Lower lobe of right lung (tissue), 2 donors: ENCODE data around the gene SIGLEC6. TPM values are rescaled to one million over a fixed set of nuclear protein-coding genes. Genes with fewer than 3 reads are reported as not detected.

Experiments used
- ATAC-seq, 2 donors: fragments of 200-7000 bp; cut with Tn5 transposase; one replicate each; pipeline ENCODE4 v1.9.1; 2020 to 2022; ENCODE audit warnings: mild to moderate bottlenecking in 2 of 2, moderate library complexity in 2 of 2
- DNase-seq: peaks from one replicate; pipeline ENCODE4 v3.0.0-alpha.2; 2020
- H3K27ac ChIP-seq: fragments of 200-600 bp; one replicate; pipeline ENCODE4 v1.8.0; 2022
- H3K27me3 ChIP-seq: fragments of 200-600 bp; one replicate; pipeline ENCODE4 v1.8.0; 2022; ENCODE audit warnings: low read depth
- H3K36me3 ChIP-seq: fragments of 200-600 bp; one replicate; pipeline ENCODE4 v1.8.0; 2022; ENCODE audit warnings: mild to moderate bottlenecking
- H3K4me1 ChIP-seq: fragments of 200-600 bp; one replicate; pipeline ENCODE4 v1.8.0; 2022
- H3K4me3 ChIP-seq: fragments of 200-600 bp; one replicate; pipeline ENCODE4 v1.8.0; 2022; ENCODE audit warnings: mild to moderate bottlenecking
- H3K9me3 ChIP-seq: fragments of 200-600 bp; one replicate; pipeline ENCODE4 v1.8.0; 2022
- intact Hi-C: fragments of 100-400 bp; cut with DNase I; formaldehyde crosslinking; loops from one replicate; pipeline ENCODE4 v1.11.0; 2022
- total RNA-seq: library from RNA; stranded (reverse); fragmentation: NEBNext Ultra II Directional; extraction: Animal tissue kit (Norgen Biotek cat#: 25700); gene quantifications from one replicate; pipeline ENCODE4 v1.2.1, GENCODE V29; 2021
- TF ChIP-seq, protein P1 (sequence below): fragments of 200-600 bp; IDR thresholded peaks from one replicate; pipeline ENCODE4 v1.8.0; 2022; ENCODE audit warnings: antibody characterized with exemption, mild to moderate bottlenecking
- donor health status: DM: no; HTN: yes; CAD: no; lungs with severe emphysema.

The SIGLEC6 gene
- total RNA-seq, 1 donor from 2014 or later = 6.5 TPM

DNA sequence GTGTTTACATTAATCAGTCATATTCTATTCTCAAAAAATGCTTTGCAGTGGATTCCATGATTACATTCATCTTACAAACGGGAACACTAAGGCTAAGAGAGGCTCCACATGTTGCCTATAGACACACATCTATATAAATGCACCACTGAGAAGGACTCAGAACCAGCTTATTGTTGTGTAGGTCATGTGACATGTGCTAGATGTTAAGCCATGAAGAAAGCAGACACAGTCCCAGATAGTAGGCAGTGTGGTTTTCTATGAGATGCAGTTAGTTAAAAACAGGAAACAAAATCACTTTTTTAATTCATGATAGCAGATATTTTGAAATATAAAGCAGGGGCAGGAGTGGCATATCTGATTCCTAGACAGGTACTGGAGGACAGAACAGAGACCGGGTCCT lies 10.7 kb downstream of the SIGLEC6 start:
- peaks cover 8% of the 10 kb centered on the region for H3K27me3 ChIP-seq
- H3K36me3 ChIP-seq = no peaks in the 10 kb centered on the region
- no peaks in the 10 kb centered on the region for H3K4me1 ChIP-seq
- DNase-seq (no peak), ATAC-seq (no peak)
- no peak overlapping the region for H3K27ac ChIP-seq
- no peak overlapping the region for H3K4me3 ChIP-seq
- TF ChIP-seq, protein P1, sequence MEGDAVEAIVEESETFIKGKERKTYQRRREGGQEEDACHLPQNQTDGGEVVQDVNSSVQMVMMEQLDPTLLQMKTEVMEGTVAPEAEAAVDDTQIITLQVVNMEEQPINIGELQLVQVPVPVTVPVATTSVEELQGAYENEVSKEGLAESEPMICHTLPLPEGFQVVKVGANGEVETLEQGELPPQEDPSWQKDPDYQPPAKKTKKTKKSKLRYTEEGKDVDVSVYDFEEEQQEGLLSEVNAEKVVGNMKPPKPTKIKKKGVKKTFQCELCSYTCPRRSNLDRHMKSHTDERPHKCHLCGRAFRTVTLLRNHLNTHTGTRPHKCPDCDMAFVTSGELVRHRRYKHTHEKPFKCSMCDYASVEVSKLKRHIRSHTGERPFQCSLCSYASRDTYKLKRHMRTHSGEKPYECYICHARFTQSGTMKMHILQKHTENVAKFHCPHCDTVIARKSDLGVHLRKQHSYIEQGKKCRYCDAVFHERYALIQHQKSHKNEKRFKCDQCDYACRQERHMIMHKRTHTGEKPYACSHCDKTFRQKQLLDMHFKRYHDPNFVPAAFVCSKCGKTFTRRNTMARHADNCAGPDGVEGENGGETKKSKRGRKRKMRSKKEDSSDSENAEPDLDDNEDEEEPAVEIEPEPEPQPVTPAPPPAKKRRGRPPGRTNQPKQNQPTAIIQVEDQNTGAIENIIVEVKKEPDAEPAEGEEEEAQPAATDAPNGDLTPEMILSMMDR = no peak
- intact Hi-C loops = no loop called here
- no peaks in the 10 kb centered on the region for H3K9me3 ChIP-seq

DNA sequence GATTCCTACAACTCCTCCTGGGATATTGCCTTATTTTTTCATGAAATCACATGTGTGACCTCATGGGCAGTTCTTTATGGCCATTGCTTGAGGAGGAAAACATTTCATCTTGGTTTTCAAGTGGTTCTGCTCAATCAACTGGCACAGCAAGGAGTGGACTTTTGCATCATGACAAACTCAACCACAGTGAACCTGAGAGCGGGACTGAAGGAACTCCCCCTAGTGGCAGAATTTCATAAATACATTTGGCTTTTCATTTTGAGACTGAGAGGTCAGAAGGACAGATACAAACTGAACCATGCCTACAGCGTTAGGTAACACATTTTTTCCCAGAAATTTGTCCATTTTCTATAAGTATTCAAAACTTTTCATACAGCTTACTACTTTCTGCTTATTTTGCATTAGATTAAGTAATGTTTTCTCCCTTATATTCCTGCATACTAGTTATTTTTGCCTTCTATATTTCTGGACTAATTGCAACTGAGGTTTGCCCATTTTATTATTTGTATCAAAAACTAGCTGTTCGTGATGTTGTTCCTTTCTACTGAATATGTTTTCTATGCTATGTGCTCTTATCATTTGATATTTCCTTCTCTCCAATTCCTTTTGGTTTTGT lies 16.5 kb downstream of the SIGLEC6 start:
- H3K36me3 ChIP-seq = no peaks in the 10 kb centered on the region
- no peak overlapping the region for H3K4me3 ChIP-seq
- ATAC-seq (peak; percentile 53 to 64), DNase-seq (no peak)
- intact Hi-C loops = no loop called here
- no peak overlapping the region for H3K27ac ChIP-seq
- H3K27me3 ChIP-seq = peaks cover 4% of the 10 kb centered on the region
- TF ChIP-seq, protein P1 = peak; percentile 79
- no peaks in the 10 kb centered on the region for H3K9me3 ChIP-seq
- no peaks in the 10 kb centered on the region for H3K4me1 ChIP-seq

DNA sequence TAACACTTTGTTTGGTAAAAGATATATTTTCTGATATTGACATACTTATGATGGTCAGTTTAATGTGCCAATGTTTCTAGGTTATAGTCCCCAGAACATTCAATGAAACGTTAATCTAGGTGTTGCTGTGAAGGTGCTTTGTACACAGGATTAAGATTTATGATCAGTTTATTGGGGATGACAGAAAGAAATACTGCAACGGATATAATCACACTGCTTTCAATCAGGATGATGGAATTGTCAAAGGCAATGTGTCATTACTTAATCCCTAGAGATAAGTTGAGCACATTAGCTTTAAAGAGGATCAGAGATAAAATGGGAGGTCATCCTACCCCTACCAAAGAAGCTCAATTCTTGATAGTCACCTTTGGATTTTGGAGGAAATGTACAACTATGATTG lies 17.5 kb downstream of the SIGLEC6 start:
- no peaks in the 10 kb centered on the region for H3K36me3 ChIP-seq
- intact Hi-C loops = no loop called here
- H3K4me1 ChIP-seq = no peaks in the 10 kb centered on the region
- ATAC-seq (no peak), DNase-seq (no peak)
- H3K4me3 ChIP-seq = no peak overlapping the region
- no peaks in the 10 kb centered on the region for H3K27me3 ChIP-seq
- H3K27ac ChIP-seq = no peak overlapping the region
- H3K9me3 ChIP-seq = no peaks in the 10 kb centered on the region
- TF ChIP-seq, protein P1 = no peak

DNA sequence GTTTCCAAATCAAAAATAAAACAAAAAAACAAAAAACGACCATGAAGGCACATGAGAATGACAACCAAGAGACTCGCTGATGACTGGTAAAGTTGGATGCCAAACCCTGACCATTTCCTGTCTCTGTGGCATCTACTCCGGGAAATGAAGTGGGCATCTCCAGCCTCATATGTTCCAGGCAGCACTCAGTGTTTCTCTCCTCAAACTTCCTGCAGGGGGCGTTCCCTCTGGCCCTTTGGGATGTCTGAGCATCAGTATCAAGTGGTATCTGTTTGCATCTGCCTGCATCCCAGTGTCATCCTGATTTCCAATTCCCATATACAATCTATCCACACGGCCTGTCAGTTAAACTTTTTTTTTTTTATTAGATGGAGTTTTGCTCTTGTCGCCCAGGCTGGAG lies 20.1 kb downstream of the SIGLEC6 start:
- no peak for DNase-seq
- intact Hi-C loops = no loop called here

DNA sequence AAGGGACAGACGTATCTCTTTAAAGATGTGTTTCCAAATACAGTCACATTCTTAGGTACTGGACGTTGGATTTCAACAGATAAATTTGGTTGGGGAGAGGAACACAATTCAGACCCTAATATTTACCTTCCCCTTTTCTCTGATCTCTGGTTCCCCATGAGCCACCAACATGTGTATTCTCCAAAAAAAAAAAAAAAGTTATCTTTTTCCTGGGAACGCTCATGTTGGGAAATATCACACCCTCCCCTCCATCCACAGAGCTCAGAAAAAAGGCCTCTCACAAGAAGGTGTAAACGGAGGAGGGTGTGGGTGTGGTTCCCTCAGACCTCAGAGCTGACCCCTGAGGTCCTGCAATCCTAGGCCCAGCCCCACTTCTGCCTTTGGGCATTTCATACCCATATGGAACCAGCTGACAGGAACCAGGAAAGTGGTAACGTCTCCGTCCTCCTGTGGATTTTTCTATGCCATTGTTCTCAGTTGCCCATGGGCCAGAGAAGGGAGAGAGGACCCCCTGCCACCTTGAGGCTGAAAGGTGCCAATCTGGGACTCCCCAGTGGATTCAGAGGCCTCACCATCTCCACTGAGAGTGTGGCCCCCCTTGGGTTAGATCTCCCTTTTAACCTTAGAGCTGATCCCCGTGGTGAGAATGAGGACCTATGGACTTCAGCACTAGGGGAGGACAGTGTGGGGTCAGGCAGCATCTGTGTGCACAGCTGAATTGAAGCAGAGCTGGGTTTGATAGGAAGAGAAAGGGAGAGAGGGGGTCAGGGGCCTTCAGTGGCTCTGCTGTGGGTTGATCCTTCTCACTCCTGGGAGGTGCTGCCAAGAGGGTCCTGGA lies 21.4 kb downstream of the SIGLEC6 start:
- intact Hi-C loops = no loop called here
- TF ChIP-seq, protein P1 = no peak
- DNase-seq (no peak), ATAC-seq (no peak)
- H3K9me3 ChIP-seq = no peaks in the 10 kb centered on the region
- H3K4me1 ChIP-seq = peaks cover 9% of the 10 kb centered on the region
- H3K36me3 ChIP-seq = no peaks in the 10 kb centered on the region
- H3K4me3 ChIP-seq = no peak overlapping the region
- no peaks in the 10 kb centered on the region for H3K27me3 ChIP-seq
- no peak overlapping the region for H3K27ac ChIP-seq

More for the DNA sequence above, 20.1 kb downstream of the SIGLEC6 start:
- no peak overlapping the region for H3K4me3 ChIP-seq
- ATAC-seq = no peak
- TF ChIP-seq, protein P1 = no peak
- H3K27ac ChIP-seq = no peak overlapping the region
- peaks cover 9% of the 10 kb centered on the region for H3K4me1 ChIP-seq
- H3K36me3 ChIP-seq = no peaks in the 10 kb centered on the region
- no peaks in the 10 kb centered on the region for H3K9me3 ChIP-seq
- no peaks in the 10 kb centered on the region for H3K27me3 ChIP-seq
